ENCODE measurements around the gene RNASEH2B. TPM values are rescaled to one million over a fixed set of nuclear protein-coding genes. Genes with fewer than 3 reads are reported as not detected.

RNASEH2B gene
- total and polyA plus RNA-seq, 2 donors (not counting 1 experiment from before 2014, with no cell fraction given) = 64.0 to 151 TPM

GRCh38 chr13:50916701-50917184 lies 7.2 kb downstream of the RNASEH2B start:
- Histone ChIP-seq H3K4me1 (ENCODE audit: control insufficient read depth in 2 of 2, insufficient read depth in 2 of 2, low read length in 2 of 2) (peaks cover 48 to 55% of the 10 kb centered on the region in 2 donors), H3K79me2 (ENCODE audit: control insufficient read depth, insufficient read depth, low read length) (peaks cover 96% of the 10 kb centered on the region), H2AFZ (ENCODE audit: insufficient read depth, low read depth, low read length, poor library complexity, severe bottlenecking) (peak overlapping the region; percentile 60), H4K20me1 (ENCODE audit: control insufficient read depth, insufficient read depth, low read length, poor library complexity, severe bottlenecking) (peaks cover 12% of the 10 kb centered on the region), H3K9me3 (ENCODE audit: control extremely low read depth in 1 of 3, control insufficient read depth in 2 of 3, insufficient read depth in 1 of 3, low read length in 2 of 3) (peaks cover 0 to 5% (median 2%) of the 10 kb centered on the region in 3 donors), H3K9ac (ENCODE audit: low read length) (peak overlapping the region; percentile 54), H3K36me3 (replicated peaks in 1 of 2; ENCODE audit: control extremely low read depth in 1 of 2, control insufficient read depth in 1 of 2, extremely low read depth in 1 of 2, insufficient read depth in 2 of 2, low read length in 1 of 2) (peaks cover 0 to 6% of the 10 kb centered on the region in 2 experiments), H3K27ac (ENCODE audit: low read length in 2 of 2) (peak overlapping the region; percentile 84 to 85), H3K4me3 (ENCODE audit: control extremely low read depth in 1 of 5, extremely low read depth in 1 of 5, insufficient read depth in 1 of 5, low read depth in 2 of 5, low read length in 4 of 5) (peak overlapping the region in 4 of 5 experiments; percentile 18 to 39 (median 30)), H3K4me2 (replicated peaks; ENCODE audit: low read depth, low read length, poor library complexity, severe bottlenecking) (peak overlapping the region; percentile 72), H3K27me3 (replicated peaks in 1 of 4; ENCODE audit: control extremely low read depth in 1 of 4, control insufficient read depth in 3 of 4, insufficient read depth in 4 of 4, low read length in 3 of 4) (no peaks in the 10 kb centered on the region)
- peak; percentile 40 for ATAC-seq (ENCODE audit: low read depth)
- no peaks in the 10 kb centered on the region for H3K9me3 Mint-ChIP-seq (ENCODE audit: insufficient read depth)
- H3K27ac Mint-ChIP-seq = peak overlapping the region; percentile 100
- H3K4me3 Mint-ChIP-seq = peak overlapping the region; percentile 93
- H3K4me1 Mint-ChIP-seq = peaks cover 74% of the 10 kb centered on the region
- CTCF ChIA-PET = interaction anchor here (0.8 to 3.1 kb wide), 5 partner anchors 9 to 940 kb away, joined by 3 to 12 read pairs (median 5); no protein-coding TSS in a partner anchor
- peak; percentile 78 for DNase-seq
- POLR2A ChIA-PET = interaction anchor here (0.5 kb wide), 1 partner anchor 8 kb away, joined by 4 read pairs; no protein-coding TSS in a partner anchor
- H3K27me3 Mint-ChIP-seq = no peaks in the 10 kb centered on the region
- intact Hi-C loops (cut with micrococcal nuclease) = loop anchor here (10.0 kb wide), 1 partner anchor 1422 kb away; the partner anchor contains the start of gene PHF11
- TF ChIP-seq, protein P1, sequence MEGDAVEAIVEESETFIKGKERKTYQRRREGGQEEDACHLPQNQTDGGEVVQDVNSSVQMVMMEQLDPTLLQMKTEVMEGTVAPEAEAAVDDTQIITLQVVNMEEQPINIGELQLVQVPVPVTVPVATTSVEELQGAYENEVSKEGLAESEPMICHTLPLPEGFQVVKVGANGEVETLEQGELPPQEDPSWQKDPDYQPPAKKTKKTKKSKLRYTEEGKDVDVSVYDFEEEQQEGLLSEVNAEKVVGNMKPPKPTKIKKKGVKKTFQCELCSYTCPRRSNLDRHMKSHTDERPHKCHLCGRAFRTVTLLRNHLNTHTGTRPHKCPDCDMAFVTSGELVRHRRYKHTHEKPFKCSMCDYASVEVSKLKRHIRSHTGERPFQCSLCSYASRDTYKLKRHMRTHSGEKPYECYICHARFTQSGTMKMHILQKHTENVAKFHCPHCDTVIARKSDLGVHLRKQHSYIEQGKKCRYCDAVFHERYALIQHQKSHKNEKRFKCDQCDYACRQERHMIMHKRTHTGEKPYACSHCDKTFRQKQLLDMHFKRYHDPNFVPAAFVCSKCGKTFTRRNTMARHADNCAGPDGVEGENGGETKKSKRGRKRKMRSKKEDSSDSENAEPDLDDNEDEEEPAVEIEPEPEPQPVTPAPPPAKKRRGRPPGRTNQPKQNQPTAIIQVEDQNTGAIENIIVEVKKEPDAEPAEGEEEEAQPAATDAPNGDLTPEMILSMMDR (IDR thresholded peaks at IDR 0.05) = no peak
- no peak for TF ChIP-seq EZH2 (IDR thresholded peaks at IDR 0.05; ENCODE audit: borderline replicate concordance, insufficient read depth, low read depth, low read length, poor library complexity, severe bottlenecking)
- 20% methylated on average over 1 of the region's 2 CpGs for WGBS (ENCODE audit: insufficient coverage)

- peak overlapping the region; percentile 100 for H3K27ac Mint-ChIP-seq
- Histone ChIP-seq H4K20me1 (ENCODE audit: control insufficient read depth, insufficient read depth, low read length, poor library complexity, severe bottlenecking) (peaks cover 12% of the 10 kb centered on the region), H3K9me3 (ENCODE audit: control extremely low read depth in 1 of 3, control insufficient read depth in 2 of 3, insufficient read depth in 1 of 3, low read length in 2 of 3) (peaks cover 0 to 13% (median 5%) of the 10 kb centered on the region in 3 donors), H3K4me3 (ENCODE audit: control extremely low read depth in 1 of 5, extremely low read depth in 1 of 5, insufficient read depth in 1 of 5, low read depth in 2 of 5, low read length in 4 of 5) (peak overlapping the region in 1 of 5 experiments; percentile 30), H3K79me2 (ENCODE audit: control insufficient read depth, insufficient read depth, low read length) (peaks cover 97% of the 10 kb centered on the region), H2AFZ (ENCODE audit: insufficient read depth, low read depth, low read length, poor library complexity, severe bottlenecking) (no peak overlapping the region), H3K36me3 (replicated peaks in 1 of 2; ENCODE audit: control extremely low read depth in 1 of 2, control insufficient read depth in 1 of 2, extremely low read depth in 1 of 2, insufficient read depth in 2 of 2, low read length in 1 of 2) (peaks cover 3 to 15% of the 10 kb centered on the region in 2 experiments), H3K27me3 (replicated peaks in 1 of 4; ENCODE audit: control extremely low read depth in 1 of 4, control insufficient read depth in 3 of 4, insufficient read depth in 4 of 4, low read length in 3 of 4) (no peaks in the 10 kb centered on the region), H3K9ac (ENCODE audit: low read length) (no peak overlapping the region), H3K4me2 (replicated peaks; ENCODE audit: low read depth, low read length, poor library complexity, severe bottlenecking) (peak overlapping the region; percentile 72), H3K4me1 (ENCODE audit: control insufficient read depth in 2 of 2, insufficient read depth in 2 of 2, low read length in 2 of 2) (peaks cover 40 to 47% of the 10 kb centered on the region in 2 donors), H3K27ac (ENCODE audit: low read length in 2 of 2) (peak overlapping the region; percentile 84 to 85)
- ATAC-seq (ENCODE audit: low read depth) (no peak), DNase-seq (no peak)
- H3K4me3 Mint-ChIP-seq = peak overlapping the region; percentile 93
- ChIA-PET CTCF (interaction anchor here (0.8 to 3.1 kb wide), 6 partner anchors 9 to 941 kb away, joined by 3 to 12 read pairs (median 4); no protein-coding TSS in a partner anchor), POLR2A (no interaction called here)
- H3K9me3 Mint-ChIP-seq (ENCODE audit: insufficient read depth) = peaks cover 2% of the 10 kb centered on the region
- intact Hi-C loops (cut with micrococcal nuclease) = loop anchor here (10.0 kb wide), 1 partner anchor 1423 kb away; the partner anchor contains the start of gene PHF11
- peaks cover 66% of the 10 kb centered on the region for H3K4me1 Mint-ChIP-seq
- H3K27me3 Mint-ChIP-seq = no peaks in the 10 kb centered on the region
- TF ChIP-seq, protein P1 (IDR thresholded peaks at IDR 0.05) = no peak
- no peak for TF ChIP-seq EZH2 (IDR thresholded peaks at IDR 0.05; ENCODE audit: borderline replicate concordance, insufficient read depth, low read depth, low read length, poor library complexity, severe bottlenecking)
These were observed 8.0 kb downstream of the RNASEH2B start for GRCh38 chr13:50917572-50917971.
